ENCODE results near the gene SURF1. TPM values are rescaled to one million over a fixed set of nuclear protein-coding genes. Genes with fewer than 3 reads are reported as not detected.

SURF1 gene
- total and polyA plus RNA-seq, 9 of the 15 experiments (the other 6 are each of a cell fraction or from before 2014, with no cell fraction given), result 16.1 to 31.3 (median 20.9) TPM

GRCh38 chr9:133335924-133336811, 20.1 kb downstream of the SURF1 start, which contains the start of gene SURF6 (continued):
- TF ChIP-seq ZBTB43 (CRISPR knock-in tag; IDR thresholded peaks at IDR 0.05), result 0 out of 2 replicates have a peak, but pooled peaks have one; percentile 53
- no peak for TF ChIP-seq ZNF398 (CRISPR knock-in tag; IDR thresholded peaks at IDR 0.05)
- peak; percentile 60; the same call in 1 of the 2 replicates for TF ChIP-seq NR2C2 (CRISPR knock-in tag; IDR thresholded peaks at IDR 0.05)
- TF ChIP-seq NR2C2 (tag; IDR thresholded peaks at IDR 0.05), result peak; percentile 69; the same call in 1 of the 2 replicates
- no peak for TF ChIP-seq CBX5 (IDR thresholded peaks at IDR 0.05; ENCODE audit: borderline replicate concordance, low read depth)
- no peak for TF ChIP-seq ZNF512 (tag; IDR thresholded peaks at IDR 0.05)
- no peak for TF ChIP-seq ZBTB26 (CRISPR knock-in tag; IDR thresholded peaks at IDR 0.05)
- peak; percentile 63; the same call in 1 of the 2 replicates for TF ChIP-seq EGR1 (conservative IDR thresholded peaks at IDR 0.05)
- no peak for TF ChIP-seq STAT6 (CRISPR knock-in tag; IDR thresholded peaks at IDR 0.05)
- no peak for TF ChIP-seq DMBX1 (CRISPR knock-in tag; IDR thresholded peaks at IDR 0.05; ENCODE audit: borderline replicate concordance)
- TF ChIP-seq TBP (optimal IDR thresholded peaks at IDR 0.05; ENCODE audit: low read depth, low read length), result peak; percentile 82
- TF ChIP-seq ILK (tag; IDR thresholded peaks at IDR 0.05; ENCODE audit: borderline replicate concordance, low read depth), result no peak
- peak; percentile 58 for TF ChIP-seq FIP1L1 (IDR thresholded peaks at IDR 0.05; ENCODE audit: low read depth, low read length, poor library complexity, severe bottlenecking)
- peak; percentile 91 for TF ChIP-seq CBX1 (IDR thresholded peaks at IDR 0.05; ENCODE audit: low read depth)
- no peak for TF ChIP-seq BCOR (IDR thresholded peaks at IDR 0.05)
- TF ChIP-seq CEBPB (tag; IDR thresholded peaks at IDR 0.05), result no peak
- peak; percentile 89 for TF ChIP-seq FUS (optimal IDR thresholded peaks at IDR 0.05; ENCODE audit: low read depth, low read length)
- TF ChIP-seq KDM5B (IDR thresholded peaks at IDR 0.05; ENCODE audit: insufficient replicate concordance, low read depth, low read length), result peak; percentile 68
